Activated CD8-positive, alpha-beta memory T cell treated with anti-CD3 and anti-CD28 coated beads for 48 hours (primary cell): ENCODE data around the gene ZZZ3.
"Not testable (repeated sequence)": the region's sequence is repeated elsewhere in the genome, so short reads cannot be mapped to it uniquely, and the experiment has no call there.

Experiments used
- DNase-seq, 3 experiments: peaks; one replicate each; pipeline ENCODE4 v3.0.0-alpha.2; 2020; ENCODE audit warnings: low read depth in 2 of 3, low spot score in 2 of 3

ZZZ3 gene

DNA sequence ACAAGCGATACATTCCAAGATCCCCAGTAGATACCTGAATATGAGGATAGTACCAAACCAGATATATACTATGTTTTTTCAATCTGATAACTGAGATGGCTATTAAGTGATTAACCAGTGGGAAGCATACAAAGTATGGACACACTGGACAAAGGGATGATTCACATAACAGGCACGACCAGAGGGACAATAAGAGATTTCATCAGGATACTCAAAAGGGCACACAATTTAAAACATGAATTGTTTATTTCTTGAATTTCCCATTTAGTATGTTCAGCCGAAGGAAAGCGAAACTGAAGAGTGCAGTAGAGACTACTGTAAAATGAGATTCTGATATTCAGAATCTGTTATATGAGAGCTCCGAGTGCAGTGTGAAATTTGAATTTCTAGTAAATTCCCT is 10.6 kb downstream of the ZZZ3 start:
- DNase-seq = no peak

- no peak for DNase-seq
Observed at GRCh38 chr1:77670330-77670729, 12.1 kb downstream of the ZZZ3 start.

- DNase-seq = no peak
Observed at GRCh38 chr1:77668924-77669449, 13.5 kb downstream of the ZZZ3 start.

DNA sequence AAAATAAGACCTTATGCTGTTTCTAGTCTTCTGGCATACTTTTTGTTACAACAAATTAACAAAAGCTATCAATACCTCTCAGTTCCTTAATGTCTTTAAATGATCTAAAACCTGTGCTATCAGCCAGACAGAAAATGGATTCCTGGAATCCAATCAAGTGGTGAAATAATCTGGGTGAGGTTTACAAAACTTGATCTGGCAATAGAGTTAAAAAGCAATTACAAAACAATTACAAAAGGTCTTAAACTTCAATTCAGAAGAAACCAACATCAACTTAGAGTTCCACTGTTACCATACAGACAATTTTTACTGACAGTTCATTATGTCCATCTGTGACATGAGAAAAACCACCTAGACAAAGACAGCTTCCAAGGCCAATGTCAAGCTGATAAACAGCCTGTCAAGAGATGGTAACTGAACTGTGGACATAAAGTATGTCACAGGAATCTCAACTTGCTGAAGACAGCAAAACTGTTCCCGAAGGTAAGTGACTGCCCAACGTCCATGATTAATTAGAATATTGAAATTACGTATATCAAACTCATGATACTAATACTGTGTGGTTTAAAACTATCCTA is 17.4 kb downstream of the ZZZ3 start:
- no peak for DNase-seq

DNA sequence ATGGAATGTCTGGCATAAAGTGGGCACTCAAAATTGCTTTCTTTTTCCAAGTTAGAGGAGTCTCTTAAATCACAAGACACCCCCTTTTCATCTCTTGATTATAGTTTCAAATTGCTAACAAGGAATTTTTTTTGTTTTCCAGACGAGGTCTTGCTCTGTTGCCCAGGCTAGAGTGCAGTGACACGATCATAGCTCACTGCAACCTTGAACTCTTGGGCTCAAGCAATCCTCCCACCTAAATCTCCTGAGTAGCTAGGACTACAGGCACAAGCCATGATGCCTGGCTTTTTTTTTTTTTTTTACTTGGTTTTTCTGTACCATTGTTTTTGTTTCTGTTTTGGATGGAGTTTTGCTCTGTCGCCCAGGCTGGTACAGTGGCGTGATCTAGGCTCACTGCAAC is 20.8 kb downstream of the ZZZ3 start:
- DNase-seq = no peak

DNA sequence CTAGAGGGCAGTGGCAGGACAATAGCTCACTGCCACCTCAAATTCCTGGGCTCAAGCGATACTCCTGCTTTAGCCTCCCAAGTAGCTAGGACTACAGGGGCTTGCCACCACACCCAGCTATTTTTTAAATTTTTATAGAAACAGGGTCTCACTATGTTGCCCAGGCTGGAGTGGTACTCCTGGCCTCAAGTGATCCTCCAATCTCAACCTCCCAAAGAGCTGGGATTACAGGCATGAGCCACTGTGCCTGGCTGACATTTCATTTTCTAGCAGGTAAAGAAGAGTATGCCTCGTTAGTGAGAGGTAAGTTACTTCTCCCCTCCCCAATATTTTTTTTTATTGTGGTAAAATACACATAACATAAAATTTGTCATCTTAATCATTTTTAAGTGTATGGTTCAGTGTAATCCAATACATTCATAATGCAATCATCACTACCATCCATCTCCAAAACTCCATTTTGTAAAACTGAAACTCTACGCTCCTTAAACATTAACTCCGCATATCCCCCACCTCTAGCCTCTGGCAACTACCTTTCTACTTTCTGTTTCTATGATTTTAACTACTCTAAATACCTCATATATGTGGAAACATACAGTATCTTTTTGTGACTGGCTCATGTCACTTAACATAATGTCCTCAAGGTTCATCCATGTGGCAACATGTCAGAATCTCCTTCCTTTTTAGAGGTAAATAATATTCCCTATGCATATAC is 22.4 kb downstream of the ZZZ3 start:
- no peak for DNase-seq

DNA sequence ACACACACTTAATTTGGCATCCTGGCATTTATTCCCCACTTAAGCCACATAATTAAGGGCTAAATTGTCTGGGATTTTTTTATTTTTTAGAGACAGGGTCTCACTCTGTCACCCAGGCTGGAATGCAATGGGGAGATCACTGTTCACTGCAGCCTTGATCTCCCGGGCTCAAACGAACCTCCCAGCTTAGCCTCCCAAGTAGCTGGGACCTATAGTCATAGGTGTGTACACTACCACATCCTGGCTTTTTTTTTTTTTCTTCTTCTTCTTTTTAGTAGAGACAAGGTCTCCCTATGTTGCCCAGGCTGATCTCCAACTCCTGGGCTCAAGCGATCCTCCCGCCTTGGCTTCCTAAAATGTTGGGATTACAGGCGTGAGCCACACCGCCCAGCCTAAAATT is 24.2 kb downstream of the ZZZ3 start:
- DNase-seq = no peak

- DNase-seq = no peak
Observed at GRCh38 chr1:77655431-77655974, 27.0 kb downstream of the ZZZ3 start.

DNA sequence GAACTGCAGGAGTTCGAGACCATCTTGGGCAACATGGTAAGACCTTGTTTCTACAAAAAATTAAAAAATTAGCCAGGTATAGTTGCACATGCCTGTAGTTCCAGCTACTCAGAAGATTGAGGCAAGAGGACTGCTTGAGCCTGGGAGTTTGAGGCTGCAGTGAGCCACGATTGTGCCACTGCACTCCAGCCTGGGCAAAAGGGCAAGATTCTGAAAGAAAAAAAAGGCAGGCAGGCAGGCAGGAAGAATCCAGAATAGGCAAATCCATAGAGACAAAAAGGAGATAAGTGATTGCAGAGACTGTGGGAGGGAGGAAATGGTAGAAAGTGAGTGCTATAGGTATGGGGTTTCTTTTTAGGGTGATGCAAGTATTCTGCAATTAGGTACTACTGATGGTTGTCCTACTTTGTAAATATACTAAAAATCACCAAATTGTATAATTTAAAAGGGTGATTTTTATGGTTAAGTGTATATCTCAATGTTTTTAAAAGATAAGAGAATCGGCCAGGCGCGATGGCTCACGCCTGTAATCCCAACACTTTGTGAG is 29.4 kb downstream of the ZZZ3 start:
- DNase-seq = no peak

DNA sequence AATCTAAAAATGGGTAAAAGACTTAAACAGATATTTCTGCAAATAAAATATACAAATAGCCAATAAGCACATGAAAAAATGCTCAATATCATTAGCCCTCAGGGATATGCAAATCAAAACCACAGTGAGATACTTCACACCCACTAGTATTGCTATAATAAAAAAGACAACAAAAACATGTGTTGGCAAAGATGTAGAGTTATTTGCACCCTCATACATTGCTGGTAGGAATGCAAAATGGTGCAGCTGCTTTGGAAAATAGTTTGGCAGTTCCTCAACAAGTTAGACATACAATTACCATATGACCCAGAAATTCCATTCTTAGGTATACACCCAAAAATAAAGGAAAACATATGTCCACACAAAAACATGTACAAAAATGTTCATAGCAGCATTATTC is 30.2 kb downstream of the ZZZ3 start:
- no peak for DNase-seq

DNA sequence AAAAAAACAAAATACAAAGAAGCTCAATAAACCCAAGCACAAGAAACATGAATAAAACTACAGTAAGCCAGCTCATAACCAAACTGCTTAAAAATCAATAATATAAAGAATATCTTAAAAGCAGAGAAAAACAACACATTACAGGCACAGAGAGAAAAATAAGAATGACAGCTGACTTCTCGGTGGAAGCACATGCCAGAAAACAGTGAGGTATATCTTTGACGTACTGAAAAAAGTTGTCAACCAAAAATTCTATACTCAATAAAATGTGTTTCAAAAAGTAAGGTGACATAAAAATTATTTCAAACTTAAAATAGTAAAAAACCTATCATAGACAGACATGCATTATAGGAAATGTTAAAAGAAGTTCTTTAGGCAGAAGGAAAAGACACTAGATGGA is 33.3 kb downstream of the ZZZ3 start:
- DNase-seq = no peak

GRCh38 chr1:77646224-77646623 is 36.2 kb downstream of the ZZZ3 start:
- not testable (repeated sequence) for DNase-seq

DNA sequence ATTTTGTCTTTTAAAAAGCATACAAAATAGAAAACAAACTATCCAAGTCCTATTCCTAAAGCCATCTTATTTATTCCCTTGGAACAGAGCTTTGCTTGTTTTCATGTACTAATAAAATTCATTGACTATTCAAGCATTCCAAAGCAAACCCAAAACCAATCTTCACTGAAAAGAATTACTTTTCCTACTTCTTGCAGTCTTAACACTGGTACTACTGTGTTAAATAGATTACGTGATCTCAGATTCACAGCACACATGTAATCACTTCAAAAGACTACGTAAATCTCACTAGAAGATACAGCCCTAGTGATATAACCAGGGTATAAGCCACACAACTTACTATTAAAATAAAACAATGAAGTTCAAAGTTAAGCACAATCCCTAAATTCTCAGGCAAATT is 39.0 kb downstream of the ZZZ3 start:
- no peak for DNase-seq

DNA sequence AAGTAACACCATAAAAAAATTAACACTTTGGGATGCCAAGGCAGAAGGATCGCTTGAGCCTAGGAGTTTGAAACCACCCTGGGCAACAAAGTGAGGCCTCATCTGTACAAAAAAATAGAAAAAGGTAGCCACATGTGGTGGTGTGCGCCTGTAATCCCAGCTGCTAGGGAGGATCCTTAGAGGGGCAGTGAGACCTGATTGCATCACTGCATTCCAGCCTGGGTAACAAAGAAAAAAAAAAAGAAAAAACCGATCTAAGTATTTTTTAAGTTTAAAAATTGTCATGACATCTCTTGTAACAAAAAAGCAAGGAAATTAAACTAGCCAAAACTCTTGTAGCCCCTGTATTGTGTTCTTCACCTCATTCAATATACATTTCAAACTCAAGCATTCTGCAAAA is 39.5 kb downstream of the ZZZ3 start:
- DNase-seq = no peak

DNA sequence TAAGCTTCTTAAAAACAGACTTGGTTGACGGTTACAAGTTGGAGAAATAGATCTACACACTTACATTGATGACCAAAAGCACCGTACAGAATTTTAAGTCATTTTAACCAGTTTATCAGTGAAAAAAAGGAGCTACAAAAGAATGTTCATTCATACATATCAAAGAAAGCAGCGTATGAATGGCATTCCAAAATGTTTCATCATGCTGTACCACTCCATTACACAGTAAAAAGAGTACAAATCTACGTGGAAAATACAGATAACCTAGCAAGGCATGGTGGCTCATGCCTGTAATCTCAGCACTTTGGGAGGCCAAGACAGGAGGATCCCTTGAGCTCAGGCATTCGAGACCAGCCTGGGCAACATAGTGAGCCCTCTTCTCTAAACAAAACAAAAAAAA is 40.3 kb downstream of the ZZZ3 start:
- DNase-seq = no peak

- no peak for DNase-seq
Observed at GRCh38 chr1:77639557-77640069, 42.8 kb downstream of the ZZZ3 start.

- no peak for DNase-seq
Observed at GRCh38 chr1:77639056-77639455, 43.4 kb downstream of the ZZZ3 start.

DNA sequence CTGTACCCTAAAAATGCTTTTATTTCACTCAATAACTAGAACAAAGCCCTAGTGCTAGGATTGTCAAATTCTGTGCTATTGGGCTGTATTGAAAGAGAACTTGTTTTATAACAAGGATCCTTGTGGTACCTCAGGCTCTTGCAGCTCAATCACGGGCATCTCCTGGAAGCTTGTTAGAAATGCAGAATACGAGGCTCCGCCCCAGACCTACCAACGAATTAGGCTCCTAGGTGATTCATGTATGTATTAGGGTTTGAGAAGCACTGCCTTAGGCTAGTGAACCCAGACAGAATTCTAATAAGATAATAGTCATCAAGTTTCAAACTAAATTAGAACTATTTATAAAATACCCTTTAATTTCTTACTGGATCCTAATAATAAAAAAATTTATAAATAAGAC is 45.6 kb downstream of the ZZZ3 start:
- DNase-seq = no peak
